M059J (cell line): ENCODE results near the gene ZNF577. TPM values are rescaled to one million over a fixed set of nuclear protein-coding genes. Genes with fewer than 3 reads are reported as not detected.

Experiments
- DNase-seq: peaks from one replicate; pipeline ENCODE4 v3.0.0-alpha.2; 2012; ENCODE audit warnings: low read depth
- total RNA-seq: library from RNA; depleted of rRNA; stranded (reverse); fragments of >200 nt; shearing (Covaris generic); gene quantifications from 2 replicates; pipeline ENCODE4 v1.2.3, GENCODE V29; 2014; rRNA removed

The ZNF577 gene
- total RNA-seq, 1 experiment from 2014 or later: 1.5 TPM

GRCh38 chr19:51861870-51862622 is 25.7 kb downstream of the ZNF577 start:
- no peak for DNase-seq

GRCh38 chr19:51837145-51837544 is 50.6 kb downstream of the ZNF577 start:
- no peak for DNase-seq

GRCh38 chr19:51830274-51830673 is 57.5 kb downstream of the ZNF577 start:
- DNase-seq: no peak

DNA sequence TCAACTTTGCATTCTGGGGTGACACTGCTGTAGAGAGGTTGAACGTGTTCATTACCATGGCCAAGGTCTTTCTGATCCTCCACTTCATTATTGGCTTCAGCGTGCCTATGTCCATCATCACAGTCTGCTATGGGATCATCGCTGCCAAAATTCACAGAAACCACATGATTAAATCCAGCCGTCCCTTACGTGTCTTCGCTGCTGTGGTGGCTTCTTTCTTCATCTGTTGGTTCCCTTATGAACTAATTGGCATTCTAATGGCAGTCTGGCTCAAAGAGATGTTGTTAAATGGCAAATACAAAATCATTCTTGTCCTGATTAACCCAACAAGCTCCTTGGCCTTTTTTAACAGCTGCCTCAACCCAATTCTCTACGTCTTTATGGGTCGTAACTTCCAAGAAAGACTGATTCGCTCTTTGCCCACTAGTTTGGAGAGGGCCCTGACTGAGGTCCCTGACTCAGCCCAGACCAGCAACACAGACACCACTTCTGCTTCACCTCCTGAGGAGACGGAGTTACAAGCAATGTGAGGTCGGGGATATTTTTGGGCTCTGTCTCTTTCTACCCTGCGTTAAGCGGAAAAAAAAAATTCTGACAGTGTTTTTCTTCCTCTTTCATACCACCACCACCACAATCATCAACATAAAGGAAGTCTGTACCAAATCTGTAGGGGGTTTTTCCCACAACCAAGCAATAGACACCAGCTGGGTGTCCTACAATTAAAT is 63.3 kb downstream of the ZNF577 start:
- DNase-seq: no peak

GRCh38 chr19:51822946-51823345 is 64.8 kb downstream of the ZNF577 start:
- DNase-seq: no peak

- DNase-seq: peak; percentile 18
Observed at GRCh38 chr19:51822325-51822724, 65.4 kb downstream of the ZNF577 start.

DNA sequence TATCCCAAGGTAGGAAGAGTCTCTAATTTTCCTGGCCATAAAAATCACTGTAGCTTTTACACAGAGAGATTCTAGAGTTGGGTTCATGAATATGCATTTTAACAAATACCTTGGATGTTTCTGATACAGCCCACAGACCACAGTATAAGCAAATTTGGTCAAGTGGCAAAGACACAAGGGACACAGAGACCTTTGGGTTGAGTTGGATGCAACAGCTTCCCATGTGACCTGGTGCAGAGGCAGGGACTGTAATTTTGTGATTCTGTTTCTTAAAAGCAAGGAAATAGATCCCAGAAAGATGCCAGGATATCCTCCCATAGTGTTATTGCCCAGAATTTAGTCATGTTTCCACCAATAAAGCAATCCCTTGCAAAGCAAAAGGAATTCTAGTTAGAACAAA is 65.8 kb downstream of the ZNF577 start:
- DNase-seq: no peak

DNA sequence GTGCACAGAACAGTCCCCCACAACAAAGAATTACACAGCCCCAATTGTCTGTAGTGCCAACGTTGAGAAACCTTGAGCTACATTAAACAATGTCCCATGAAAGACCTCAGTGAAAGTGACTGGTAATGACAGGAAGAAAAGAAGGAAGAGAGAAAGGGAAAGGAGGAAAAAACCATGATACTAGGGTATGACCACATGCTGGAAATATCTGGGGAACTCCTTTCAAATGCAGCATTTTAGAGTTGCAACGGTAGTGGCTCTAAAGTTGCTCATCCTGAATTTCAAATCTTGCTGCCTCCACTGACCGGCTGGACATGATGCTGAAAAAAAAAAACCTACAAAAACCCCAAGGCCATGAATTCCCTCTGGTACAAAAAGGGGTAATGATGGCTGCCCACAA is 66.3 kb downstream of the ZNF577 start:
- no peak for DNase-seq

Other genes starting within 250 kb of the ZNF577 start
- gene SIGLEC14, start 241.1 kb downstream of the ZNF577 start, total RNA-seq: not detected in 2 replicates
- gene SPACA6, start 194.6 kb downstream of the ZNF577 start, total RNA-seq: 4.1 and 13.7 TPM in 2 replicates
- gene HAS1, start 164.0 kb downstream of the ZNF577 start, total RNA-seq: not detected in 2 replicates
- 3.6 and 3.8 TPM in 2 replicates for gene FPR1, start 136.1 kb downstream of the ZNF577 start, total RNA-seq
- gene FPR2, start 126.8 kb downstream of the ZNF577 start, total RNA-seq: not detected in 2 replicates
- gene FPR3, start 92.8 kb downstream of the ZNF577 start, total RNA-seq: 0.10 and 0.22 TPM in 2 replicates
- 5.0 and 5.2 TPM in 2 replicates for gene ZNF649, start 17.1 kb upstream of the ZNF577 start, total RNA-seq
- 4.3 and 8.1 TPM in 2 replicates for gene ZNF613, start 39.5 kb upstream of the ZNF577 start, total RNA-seq
- 4.0 and 9.3 TPM in 2 replicates for gene ZNF350, start 98.9 kb upstream of the ZNF577 start, total RNA-seq
- 2.0 and 5.7 TPM in 2 replicates for gene ZNF615, start 120.3 kb upstream of the ZNF577 start, total RNA-seq
- 8.5 and 16.3 TPM in 2 replicates for gene ZNF614, start 140.4 kb upstream of the ZNF577 start, total RNA-seq
- gene ZNF432, start 160.9 kb upstream of the ZNF577 start, total RNA-seq: 4.5 and 5.1 TPM in 2 replicates
- 18.4 and 33.3 TPM in 2 replicates for gene ZNF841, start 207.8 kb upstream of the ZNF577 start, total RNA-seq